Tongue (tissue), 3 donors: Measurements from ENCODE around the gene ZYX. TPM values are rescaled to one million over a fixed set of nuclear protein-coding genes. Genes with fewer than 3 reads are reported as not detected.
"Not testable (repeated sequence)": the region's sequence is repeated elsewhere in the genome, so short reads cannot be mapped to it uniquely, and the experiment has no call there.

Source experiments
- DNase-seq: peaks from one replicate; pipeline ENCODE4 v3.0.0-alpha.2; 2015
- small RNA-seq: library from RNA; depleted of rRNA; stranded (forward); fragments of <200 nt; gene quantifications from one replicate; pipeline ENCODE3, GENCODE V24; 2014; ENCODE audit warnings: low replicate concordance
- total RNA-seq: library from RNA; depleted of rRNA; stranded (reverse); fragments of >200 nt; gene quantifications from one replicate; pipeline ENCODE4 v1.2.3, GENCODE V29; 2014

The ZYX gene
- total RNA-seq, 1 donor from 2014 or later: 33.7 TPM

DNA sequence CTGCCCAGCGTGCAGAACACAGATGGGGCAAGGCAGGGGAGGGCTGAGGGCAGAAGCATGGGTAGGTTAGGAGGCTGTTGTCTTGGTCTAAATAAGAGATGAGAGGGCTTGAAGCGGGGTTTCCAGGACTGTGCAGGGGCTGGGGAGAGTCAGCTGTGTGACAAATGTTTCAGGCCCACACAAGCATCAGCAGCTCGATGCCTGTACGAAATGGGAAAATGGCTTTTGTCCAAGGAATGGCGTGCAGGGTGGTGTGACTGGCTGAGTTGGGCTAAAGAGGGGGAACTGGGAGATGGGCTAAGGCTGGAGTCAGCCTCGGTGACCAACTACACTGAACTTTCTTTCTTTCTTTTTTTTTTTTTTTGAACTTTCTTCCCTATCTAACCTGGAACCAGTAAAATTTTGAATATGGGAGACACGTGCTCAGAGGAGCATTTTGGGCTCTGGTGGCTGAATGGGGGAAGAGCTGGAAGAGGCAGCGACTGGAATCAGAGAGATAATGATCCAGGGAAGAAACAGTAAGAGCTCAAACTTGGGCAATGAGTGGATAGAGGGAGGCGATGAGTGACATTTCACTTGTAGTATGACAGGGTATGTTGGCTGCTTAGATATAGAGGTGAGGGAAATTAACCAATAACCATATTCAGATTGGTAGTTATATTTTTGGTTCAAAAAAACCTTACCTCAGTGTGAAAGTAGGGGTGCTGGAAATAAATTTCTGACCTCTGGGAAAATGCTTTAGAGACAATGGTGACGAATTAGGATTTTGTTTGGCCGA, 37.7 kb downstream of the ZYX start:
- peak; percentile 51 for DNase-seq

DNA sequence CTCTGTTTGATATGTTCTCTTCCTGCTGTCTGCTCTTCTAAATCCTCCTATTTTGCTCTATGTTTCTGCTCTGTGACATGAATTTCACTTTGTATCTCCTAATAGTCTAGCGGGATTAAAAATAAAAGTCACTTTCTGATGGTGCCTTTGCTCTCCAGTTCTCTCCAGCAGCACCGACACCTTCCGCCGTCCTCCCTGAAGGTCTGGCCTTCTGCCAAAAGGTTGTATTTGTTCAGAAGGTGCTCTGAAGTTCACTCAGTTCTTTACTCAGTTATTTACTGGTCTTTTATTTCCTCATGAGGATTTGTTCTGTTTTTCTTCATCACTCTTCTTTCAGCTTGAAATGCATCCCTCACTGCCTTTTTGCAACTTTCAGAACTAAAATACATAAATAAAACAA, 38.7 kb downstream of the ZYX start:
- DNase-seq: no peak

DNA sequence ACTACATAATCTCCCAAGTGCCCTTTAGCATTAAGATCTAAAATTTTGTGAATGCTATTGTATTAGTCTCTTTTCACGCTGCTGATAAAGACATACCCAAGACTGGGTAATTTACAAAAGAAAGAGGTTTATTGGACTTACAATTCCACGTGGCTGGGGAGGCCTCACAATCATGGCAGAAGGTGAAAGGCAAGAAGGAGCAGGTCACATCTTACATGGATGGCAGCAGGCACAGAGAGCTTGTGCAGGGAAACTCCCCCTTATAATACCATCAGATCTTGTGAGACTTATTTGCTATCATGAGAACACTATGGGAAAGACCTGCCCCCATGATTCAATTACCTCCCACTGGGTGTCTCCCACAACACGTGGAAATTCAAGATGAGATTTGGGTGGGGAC, 39.5 kb downstream of the ZYX start:
- DNase-seq: not testable (repeated sequence)

DNA sequence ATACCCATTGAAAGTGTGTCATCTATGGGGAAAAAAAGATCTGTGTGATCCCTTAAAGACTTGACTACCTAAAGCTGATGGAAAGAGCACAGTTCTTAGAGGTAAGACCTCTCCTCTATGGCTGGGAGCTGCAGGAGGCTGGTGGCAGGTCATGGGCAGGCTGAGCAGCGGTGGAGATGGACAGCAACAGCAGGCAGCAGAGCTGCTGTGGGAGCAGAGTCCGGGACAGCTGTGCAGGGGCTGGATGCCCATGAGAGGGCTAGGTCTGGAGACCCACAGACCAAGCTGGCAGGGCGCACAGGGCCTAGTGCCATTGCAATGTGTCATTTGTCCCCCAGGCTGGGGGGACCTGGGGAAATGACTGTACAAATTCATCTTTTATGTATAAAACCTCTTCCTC, 40.9 kb downstream of the ZYX start:
- peak; percentile 87 for DNase-seq

DNA sequence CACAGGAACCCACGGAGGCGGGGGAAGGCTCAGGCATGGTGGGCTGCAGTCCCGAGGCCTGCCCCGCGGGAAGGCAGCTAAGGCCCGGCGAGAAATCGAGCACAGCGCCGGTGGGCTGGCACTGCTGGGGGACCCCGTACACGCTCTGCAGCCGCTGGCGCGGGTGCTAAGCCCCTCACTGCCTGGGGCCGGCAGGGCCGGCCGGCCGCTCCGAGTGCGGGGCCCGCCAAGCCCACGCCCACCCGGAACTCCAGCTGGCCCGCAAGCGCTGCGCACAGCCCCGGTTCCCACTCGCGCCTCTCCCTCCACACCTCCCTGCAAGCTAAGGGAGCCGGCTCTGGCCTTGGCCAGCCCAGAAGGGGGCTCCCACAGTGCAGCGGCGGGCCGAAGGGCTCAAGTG, 43.3 kb downstream of the ZYX start:
- not testable (repeated sequence) for DNase-seq

DNA sequence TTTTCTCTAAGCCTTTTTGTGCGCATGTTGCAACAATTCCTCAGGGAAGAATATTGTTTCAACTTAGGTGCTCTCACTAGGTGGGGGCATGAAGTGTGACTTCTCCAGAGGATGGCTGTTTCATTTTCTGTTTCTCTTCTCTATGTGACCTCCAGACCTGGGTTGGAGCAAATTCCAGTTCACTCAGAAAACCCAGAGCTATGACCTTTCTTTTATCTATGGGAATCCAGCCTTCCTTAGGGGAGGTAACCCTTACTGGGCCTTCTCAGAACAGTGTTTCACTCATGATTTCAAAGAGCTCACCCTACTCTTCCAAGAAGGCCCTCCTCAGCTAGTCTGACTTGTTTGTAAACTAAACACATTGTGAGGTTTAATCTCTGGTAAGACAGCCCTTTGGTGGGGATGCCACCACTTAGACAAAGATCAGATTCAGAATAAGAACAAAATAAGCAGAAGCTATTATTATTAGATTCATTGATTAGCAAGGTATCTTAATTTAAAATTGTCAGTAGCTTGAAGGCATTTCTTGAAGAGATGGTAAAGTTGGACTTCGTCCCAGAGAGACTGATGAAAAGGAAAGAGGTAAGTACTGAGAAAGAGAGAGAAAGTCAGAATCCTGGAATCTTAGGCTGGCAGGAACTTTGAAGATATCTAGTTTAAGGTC, 45.5 kb downstream of the ZYX start:
- no peak for DNase-seq

DNA sequence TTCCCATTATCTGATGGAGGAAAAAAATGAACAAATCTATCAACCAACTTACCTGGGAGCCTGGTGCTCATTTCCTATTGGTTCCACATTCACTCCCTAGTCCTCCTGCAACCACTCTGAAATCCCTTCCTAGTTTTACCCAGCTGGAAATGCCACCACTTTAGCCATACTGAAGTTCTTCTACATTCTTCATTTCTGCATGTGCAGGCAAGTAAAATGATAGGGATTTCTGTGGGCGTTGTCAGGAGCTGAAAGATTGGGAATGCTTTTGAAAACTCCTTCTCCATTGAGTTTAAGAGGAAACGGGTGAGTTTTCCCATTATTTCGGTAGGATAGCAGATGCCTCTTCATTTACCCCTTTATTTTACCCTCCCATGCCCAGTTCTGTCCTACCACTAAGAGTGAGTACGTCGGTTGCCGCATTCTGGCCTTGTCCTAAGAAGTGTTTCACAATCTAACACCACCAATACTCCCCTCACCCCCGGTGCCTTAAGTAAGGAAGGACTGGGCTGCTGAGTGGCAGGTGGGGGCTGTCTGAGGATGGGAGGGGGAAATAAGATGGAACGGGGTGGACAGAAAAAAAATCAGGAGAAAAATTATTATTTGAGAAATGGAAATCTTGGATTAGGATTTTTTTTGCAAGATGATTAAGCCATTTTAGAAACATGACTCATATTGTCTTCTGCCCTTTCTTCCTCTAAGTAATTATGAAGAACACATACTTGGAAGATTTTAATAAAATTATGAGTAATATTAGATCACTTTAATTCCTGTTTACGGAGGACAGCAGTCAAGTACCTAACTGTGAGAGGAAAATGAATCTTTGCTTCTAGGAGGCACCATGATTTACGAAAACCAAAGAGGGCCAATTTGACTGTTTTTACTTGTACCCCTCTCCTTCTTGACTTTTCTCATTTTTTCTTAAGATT, 48.9 kb downstream of the ZYX start:
- DNase-seq: no peak

DNA sequence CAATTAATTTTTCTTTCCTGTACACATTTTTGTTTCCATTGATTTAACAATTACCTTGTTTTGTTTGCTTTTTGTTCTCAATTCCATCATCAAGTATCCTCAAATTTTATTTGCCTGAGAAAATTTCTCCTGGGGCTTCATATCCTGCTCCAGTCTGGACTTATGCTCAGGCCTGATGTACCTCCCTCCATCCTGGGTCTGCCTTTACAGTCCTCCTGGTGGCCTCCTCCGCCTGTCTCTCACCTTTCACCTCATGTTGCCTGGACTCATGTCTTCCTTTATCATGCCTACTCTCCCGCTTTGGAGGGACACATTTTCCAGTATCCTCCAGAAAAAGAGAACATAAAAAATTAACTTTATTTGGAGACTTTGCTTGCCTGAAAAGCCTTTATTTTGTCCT, 50.0 kb downstream of the ZYX start:
- no peak for DNase-seq

DNA sequence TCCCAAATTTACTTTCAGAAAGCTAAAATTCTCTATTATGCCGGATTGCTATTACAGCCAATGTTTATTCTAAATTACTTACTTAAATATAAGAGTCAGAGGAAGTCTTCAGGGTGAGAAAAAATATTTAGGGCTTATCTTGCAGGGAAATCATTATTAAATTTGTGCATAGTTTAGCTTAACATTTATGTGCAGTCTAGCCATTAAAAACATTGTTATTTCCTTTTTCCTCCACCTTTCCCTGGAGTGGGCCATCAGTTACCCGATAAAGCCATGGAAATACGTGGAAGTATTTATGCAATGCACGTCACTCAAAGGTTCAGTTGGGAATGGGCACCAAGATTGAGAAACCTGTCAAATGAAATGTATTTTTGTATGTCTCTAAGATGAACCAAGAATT, 52.6 kb downstream of the ZYX start:
- no peak for DNase-seq

DNA sequence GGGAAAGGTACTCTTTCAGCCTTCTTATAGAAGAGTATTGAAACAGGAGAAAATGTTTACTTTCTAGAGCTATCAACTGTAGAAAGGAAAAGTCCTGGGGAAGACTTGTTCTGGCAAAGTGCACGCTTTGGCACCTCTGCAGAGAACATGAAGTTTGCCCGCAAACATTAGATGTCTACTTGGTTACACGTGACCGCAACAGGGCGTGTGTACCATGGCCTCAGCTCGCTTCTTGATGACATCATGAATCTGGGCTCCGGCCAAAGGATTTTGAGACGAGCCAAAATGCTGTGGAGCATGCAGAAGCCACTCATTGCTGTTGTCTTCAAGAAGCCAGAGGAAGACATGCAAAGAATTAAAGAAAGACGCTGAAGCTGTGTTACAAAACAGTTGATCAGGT, 53.5 kb downstream of the ZYX start:
- peak; percentile 77 for DNase-seq

DNA sequence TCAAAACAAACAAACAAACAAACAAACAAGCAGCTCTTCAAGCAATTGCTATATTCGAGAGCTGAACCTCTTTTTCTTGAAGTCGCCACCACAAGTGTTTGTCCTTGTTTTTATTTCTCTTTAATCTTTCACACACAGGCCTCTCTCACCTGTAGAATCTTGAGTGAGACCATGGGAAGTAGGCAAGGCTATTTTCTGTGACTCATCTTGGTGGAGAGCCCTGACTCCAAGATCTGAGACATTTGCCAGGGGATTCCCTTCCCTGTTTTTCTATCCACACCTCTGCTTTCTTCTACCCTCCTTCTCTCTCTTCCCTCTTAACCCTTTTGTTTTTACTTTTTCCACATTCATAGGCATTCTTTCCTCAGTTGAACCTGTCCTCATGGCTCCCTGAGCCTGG, 54.1 kb downstream of the ZYX start:
- no peak for DNase-seq

DNA sequence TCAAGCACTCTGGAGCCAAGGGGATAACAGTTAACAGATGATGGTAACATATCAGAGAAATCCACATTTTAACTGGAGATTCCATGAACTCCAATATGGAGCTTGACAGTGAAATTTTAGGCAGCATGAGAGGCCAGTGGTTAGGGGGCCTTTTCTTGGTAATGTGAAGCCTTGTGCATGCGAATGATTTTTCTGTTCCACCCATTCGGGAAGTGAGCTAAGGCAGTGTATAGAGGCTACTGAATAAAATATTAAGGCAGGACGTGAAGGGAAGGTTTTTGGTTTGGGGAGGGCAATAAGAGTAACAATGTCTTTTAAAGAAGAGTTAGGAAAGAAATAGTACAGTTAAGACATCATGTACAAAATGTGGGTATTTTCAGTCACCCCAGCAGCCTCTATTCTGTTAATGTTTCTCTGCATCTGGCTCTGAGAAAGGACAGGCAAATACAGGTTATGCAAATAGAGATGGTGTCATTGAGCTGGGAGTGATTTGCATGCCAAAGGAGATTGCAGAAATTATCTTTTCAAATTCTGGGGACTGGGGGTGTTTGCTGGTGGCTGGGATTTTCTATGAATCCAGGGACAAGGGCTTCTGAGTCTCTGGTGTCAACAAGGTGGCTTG, 55.3 kb downstream of the ZYX start:
- no peak for DNase-seq

DNA sequence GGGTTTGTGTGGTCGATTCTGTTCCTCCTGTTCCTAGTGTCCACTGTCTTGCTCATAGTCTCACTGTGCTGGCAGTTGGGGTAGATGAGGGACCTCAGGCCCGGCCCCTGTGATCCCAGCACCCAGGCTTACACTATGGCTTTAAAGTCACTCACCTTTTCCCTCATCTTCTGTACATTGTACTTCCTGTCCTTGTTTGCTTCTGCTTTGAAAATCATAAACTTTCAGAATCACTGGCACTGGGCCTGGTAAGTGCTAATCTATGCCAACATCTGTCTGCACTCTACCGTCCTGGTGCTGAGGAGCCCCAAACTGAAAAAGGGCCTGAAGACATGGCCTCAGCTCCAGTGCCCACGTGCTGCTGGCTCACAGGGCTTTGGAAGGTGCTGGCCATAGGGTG, 56.4 kb downstream of the ZYX start:
- DNase-seq: no peak

DNA sequence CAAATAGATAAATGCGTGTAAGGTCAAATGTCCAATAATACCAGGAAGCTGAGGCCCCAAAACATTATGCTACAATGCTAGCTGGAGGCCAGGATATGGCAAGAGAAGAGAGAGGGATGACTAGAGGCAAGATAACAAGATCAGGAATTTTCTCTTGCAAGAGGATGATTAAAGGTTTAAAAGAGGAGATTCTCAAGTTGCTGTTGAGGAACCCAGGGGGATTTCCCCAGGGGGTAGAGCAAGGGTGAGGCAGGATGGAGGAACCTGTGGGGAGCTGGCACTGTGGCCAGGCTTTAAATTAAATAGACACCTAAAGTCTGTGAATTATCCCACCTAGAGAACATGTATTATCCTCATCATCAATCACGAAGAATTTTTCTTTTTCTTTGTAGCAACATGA, 58.7 kb downstream of the ZYX start:
- no peak for DNase-seq

Small RNA genes lying within 50 kb of the gene (small RNA-seq; reads per million reads assigned to genes)
- 0.10 reads per million for gene MIR6892

Other genes starting within 250 kb of the ZYX start
- 11.3 TPM for gene PIP, start 249.3 kb upstream of the ZYX start, total RNA-seq
- not detected for gene TAS2R39, start 197.9 kb upstream of the ZYX start, total RNA-seq
- gene TAS2R40, start 159.3 kb upstream of the ZYX start, total RNA-seq: not detected
- 95.8 TPM for gene GSTK1, start 117.9 kb upstream of the ZYX start, total RNA-seq
- gene TMEM139, start 96.4 kb upstream of the ZYX start, total RNA-seq: 0.51 TPM
- 27.0 TPM for gene CASP2, start 93.0 kb upstream of the ZYX start, total RNA-seq
- gene CLCN1, start 65.2 kb upstream of the ZYX start, total RNA-seq: 3.1 TPM
- gene FAM131B, start 18.6 kb upstream of the ZYX start, total RNA-seq: 1.5 TPM
- 12.5 TPM for gene EPHA1, start 27.5 kb downstream of the ZYX start, total RNA-seq
- not detected for gene TAS2R60, start 62.1 kb downstream of the ZYX start, total RNA-seq
- gene TAS2R41, start 96.5 kb downstream of the ZYX start, total RNA-seq: 0.31 TPM
- 3.0 TPM for gene CTAGE15, start 190.5 kb downstream of the ZYX start, total RNA-seq
- 4.8 TPM for gene TCAF2, start 239.6 kb downstream of the ZYX start, total RNA-seq